GM12801 (cell line): ENCODE measurements around the gene EEF1G.

ENCODE experiments used
- TF ChIP-seq, protein P1 (sequence below): IDR thresholded peaks from one replicate; pipeline ENCODE4 v1.5.1; 2011; ENCODE audit warnings: control low read depth; ENCODE audit not compliant: insufficient read length; ENCODE audit errors: extremely low read depth

The EEF1G gene

GRCh38 chr11:62592146-62592815 is 18.6 kb upstream of the EEF1G start:
- TF ChIP-seq, protein P1, sequence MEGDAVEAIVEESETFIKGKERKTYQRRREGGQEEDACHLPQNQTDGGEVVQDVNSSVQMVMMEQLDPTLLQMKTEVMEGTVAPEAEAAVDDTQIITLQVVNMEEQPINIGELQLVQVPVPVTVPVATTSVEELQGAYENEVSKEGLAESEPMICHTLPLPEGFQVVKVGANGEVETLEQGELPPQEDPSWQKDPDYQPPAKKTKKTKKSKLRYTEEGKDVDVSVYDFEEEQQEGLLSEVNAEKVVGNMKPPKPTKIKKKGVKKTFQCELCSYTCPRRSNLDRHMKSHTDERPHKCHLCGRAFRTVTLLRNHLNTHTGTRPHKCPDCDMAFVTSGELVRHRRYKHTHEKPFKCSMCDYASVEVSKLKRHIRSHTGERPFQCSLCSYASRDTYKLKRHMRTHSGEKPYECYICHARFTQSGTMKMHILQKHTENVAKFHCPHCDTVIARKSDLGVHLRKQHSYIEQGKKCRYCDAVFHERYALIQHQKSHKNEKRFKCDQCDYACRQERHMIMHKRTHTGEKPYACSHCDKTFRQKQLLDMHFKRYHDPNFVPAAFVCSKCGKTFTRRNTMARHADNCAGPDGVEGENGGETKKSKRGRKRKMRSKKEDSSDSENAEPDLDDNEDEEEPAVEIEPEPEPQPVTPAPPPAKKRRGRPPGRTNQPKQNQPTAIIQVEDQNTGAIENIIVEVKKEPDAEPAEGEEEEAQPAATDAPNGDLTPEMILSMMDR: no peak

- TF ChIP-seq, protein P1: no peak
Observed at GRCh38 chr11:62591448-62592145, 17.9 kb upstream of the EEF1G start, which contains the start of gene TUT1. Gene TUT1 (minus strand): TSS chr11:62591523. CDS start chr11:62591485, 38 bp downstream.

- TF ChIP-seq, protein P1: no peak
Observed at GRCh38 chr11:62588966-62589637, 15.4 kb upstream of the EEF1G start.

GRCh38 chr11:62580959-62581715 is 7.4 kb upstream of the EEF1G start:
- TF ChIP-seq, protein P1: no peak

- TF ChIP-seq, protein P1: no peak
Observed at GRCh38 chr11:62579252-62579651, 5.6 kb upstream of the EEF1G start.

- TF ChIP-seq, protein P1: no peak
Observed at GRCh38 chr11:62578541-62578940, 4.8 kb upstream of the EEF1G start.
